ENCODE measurements around the gene EBF3. TPM values are rescaled to one million over a fixed set of nuclear protein-coding genes. Genes with fewer than 3 reads are reported as not detected.
A peak's percentile ranks its signal among the peaks of the same experiment; 100 is the strongest.

EBF3 gene
- total RNA-seq, 4 donors from 2014 or later, result 2.5 to 4.9 (median 4.6) TPM

GRCh38 chr10:129955601-129956285, 8.3 kb downstream of the EBF3 start:
- Histone ChIP-seq H3K27me3 (peaks cover 97% of the 10 kb centered on the region), H3K4me3 (no peak overlapping the region), H3K9me3 (no peaks in the 10 kb centered on the region), H3K4me1 (peaks cover 0 to 32% (median 9%) of the 10 kb centered on the region in 3 donors), H3K27ac (peak overlapping the region in 2 of 4 donors; percentile 1 to 2), H3K36me3 (no peaks in the 10 kb centered on the region)
- no peak for ATAC-seq
- TF ChIP-seq POLR2AphosphoS5 (IDR thresholded peaks at IDR 0.05) (no peak), CTCF (IDR thresholded peaks at IDR 0.05) (no peak)
- 50 to 55% methylated on average over 6 of the region's 6 CpGs for WGBS, 2 donors (ENCODE audit: low coverage in 1 of 2)

GRCh38 chr10:129954492-129955315, 9.4 kb downstream of the EBF3 start:
- H3K27ac ChIP-seq, result peak overlapping the region in 2 of 4 donors; percentile 14 to 41
- H3K9me3 ChIP-seq, result no peaks in the 10 kb centered on the region
- H3K36me3 ChIP-seq, result no peaks in the 10 kb centered on the region
- TF ChIP-seq POLR2AphosphoS5 (IDR thresholded peaks at IDR 0.05), result no peak
- TF ChIP-seq POLR2A (IDR thresholded peaks at IDR 0.05), result no peak
- TF ChIP-seq EP300 (IDR thresholded peaks at IDR 0.05), result no peak
- TF ChIP-seq CTCF (IDR thresholded peaks at IDR 0.05), result no peak
- peaks cover 91% of the 10 kb centered on the region for H3K27me3 ChIP-seq
- peaks cover 0 to 30% (median 9%) of the 10 kb centered on the region in 3 donors for H3K4me1 ChIP-seq
- ATAC-seq, result no peak
- no peak overlapping the region for H3K4me3 ChIP-seq
- WGBS, 2 donors (ENCODE audit: low coverage in 1 of 2), result 65 to 66% methylated on average over 8 of the region's 11 CpGs

DNA sequence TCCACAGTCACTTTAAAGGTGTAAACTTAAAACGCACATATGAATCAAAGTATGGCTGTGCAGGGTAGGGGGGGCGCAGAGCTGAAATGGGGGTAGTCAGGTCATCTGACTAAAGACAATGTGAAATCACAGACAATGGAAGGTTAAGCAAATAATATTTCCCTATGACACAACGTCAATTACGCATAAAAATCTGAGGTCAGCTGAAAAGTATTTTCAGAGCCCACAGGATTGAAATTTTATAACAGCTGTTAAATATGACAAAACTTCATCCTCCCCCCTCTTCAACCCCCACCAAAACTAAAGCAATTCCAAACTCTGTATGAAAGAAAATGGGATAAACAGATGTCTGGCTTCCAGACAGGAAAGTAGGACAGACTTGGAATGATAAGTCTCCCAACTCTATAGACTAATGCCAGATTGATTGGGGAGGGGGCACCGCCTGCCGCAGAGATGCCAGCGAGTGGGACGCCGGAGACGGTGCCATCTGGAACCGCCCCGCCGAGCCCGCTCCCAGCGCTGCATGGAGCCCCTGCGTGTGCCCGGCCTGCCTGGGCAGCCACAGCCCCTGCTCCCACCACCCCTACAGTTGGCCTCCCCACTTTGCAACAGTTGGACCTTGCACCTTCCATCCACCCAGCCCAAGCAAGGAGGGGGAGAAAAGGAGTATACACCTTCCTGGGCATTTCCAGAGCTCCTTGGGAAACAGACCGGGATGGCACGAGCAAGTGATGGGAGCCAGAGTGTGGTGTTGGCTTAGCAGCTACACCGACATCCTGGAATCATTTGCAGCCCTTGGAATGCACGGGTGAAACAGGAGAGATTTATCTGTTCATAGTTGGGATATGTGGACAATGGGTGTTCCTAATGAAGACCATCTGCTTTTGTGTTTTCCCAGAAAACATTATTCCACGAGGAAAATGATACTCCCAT, 10.7 kb downstream of the EBF3 start:
- WGBS, 2 donors (ENCODE audit: low coverage in 1 of 2), result 51 to 62% methylated on average over 5 to 11 of the region's 22 CpGs
- Histone ChIP-seq H3K4me3 (peak overlapping the region in 1 of 2 donors; percentile 15), H3K27me3 (peaks cover 91% of the 10 kb centered on the region), H3K4me1 (peaks cover 0 to 24% (median under 1%) of the 10 kb centered on the region in 3 donors), H3K9me3 (no peaks in the 10 kb centered on the region), H3K36me3 (no peaks in the 10 kb centered on the region), H3K27ac (peak overlapping the region in 3 of 4 donors; percentile 59 to 73 (median 69))
- peak; percentile 50 for ATAC-seq
- no peak for TF ChIP-seq POLR2A (IDR thresholded peaks at IDR 0.05)
- TF ChIP-seq POLR2AphosphoS5 (IDR thresholded peaks at IDR 0.05), result no peak
- no peak for TF ChIP-seq CTCF (IDR thresholded peaks at IDR 0.05)
- no peak for TF ChIP-seq EP300 (IDR thresholded peaks at IDR 0.05)

DNA sequence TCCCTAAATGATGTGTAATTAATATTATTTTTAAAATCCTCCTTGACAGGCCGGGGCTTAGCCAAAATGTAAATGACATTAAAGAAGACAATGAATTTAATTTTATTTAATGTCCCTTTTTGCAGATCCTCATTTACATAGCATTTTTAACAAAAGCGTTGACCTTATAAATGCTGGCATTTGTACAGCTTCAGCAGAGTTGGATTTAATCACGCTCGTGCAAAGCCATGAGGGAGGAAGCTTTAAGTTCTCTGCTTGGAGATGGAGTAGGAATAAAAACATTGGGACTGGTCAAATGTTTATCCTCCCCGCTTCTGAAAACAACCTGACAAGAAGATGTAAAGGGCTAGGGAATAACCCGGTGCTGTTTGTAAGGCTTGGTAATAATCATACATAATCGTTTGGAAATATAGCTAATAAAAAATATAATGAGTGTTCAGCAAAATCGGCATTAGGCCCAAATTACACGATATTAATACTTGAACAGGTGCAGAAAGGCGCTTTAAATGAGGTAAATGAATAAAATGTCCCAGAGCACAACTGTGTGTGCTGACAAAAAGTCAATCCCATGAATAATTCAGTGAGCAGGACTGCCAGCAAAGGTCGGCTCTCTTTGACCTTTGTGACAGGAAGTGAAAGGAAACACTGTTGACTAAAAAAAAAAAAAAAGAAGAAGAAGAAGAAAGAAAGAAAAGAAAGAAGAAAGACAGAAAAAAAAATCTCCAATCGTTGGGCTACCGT, 11.5 kb downstream of the EBF3 start:
- H3K27me3 ChIP-seq, result peaks cover 89% of the 10 kb centered on the region
- H3K27ac ChIP-seq, result peak overlapping the region in 3 of 4 donors; percentile 51 to 69 (median 59)
- 60 to 69% methylated on average over 12 to 13 of the region's 13 CpGs for WGBS, 2 donors (ENCODE audit: low coverage in 1 of 2)
- H3K4me3 ChIP-seq, result no peak overlapping the region
- ATAC-seq, result no peak
- no peaks in the 10 kb centered on the region for H3K36me3 ChIP-seq
- H3K9me3 ChIP-seq, result no peaks in the 10 kb centered on the region
- peaks cover 0 to 21% (median 0%) of the 10 kb centered on the region in 3 donors for H3K4me1 ChIP-seq
- TF ChIP-seq POLR2A (IDR thresholded peaks at IDR 0.05) (no peak), CTCF (IDR thresholded peaks at IDR 0.05) (no peak), POLR2AphosphoS5 (IDR thresholded peaks at IDR 0.05) (no peak), EP300 (IDR thresholded peaks at IDR 0.05) (no peak)
